Measurements from ENCODE around the gene KRTAP1-5. TPM values are rescaled to one million over a fixed set of nuclear protein-coding genes. Genes with fewer than 3 reads are reported as not detected.
"Not testable (repeated sequence)": the region's sequence is repeated elsewhere in the genome, so short reads cannot be mapped to it uniquely, and the experiment has no call there.

Gene KRTAP1-5
- total RNA-seq, 2 experiments from 2014 or later: not detected

GRCh38 chr17:41049110-41049509 is 22.1 kb upstream of the KRTAP1-5 start:
- CTCF ChIA-PET: no interaction called here
- POLR2A ChIA-PET: no interaction called here

DNA sequence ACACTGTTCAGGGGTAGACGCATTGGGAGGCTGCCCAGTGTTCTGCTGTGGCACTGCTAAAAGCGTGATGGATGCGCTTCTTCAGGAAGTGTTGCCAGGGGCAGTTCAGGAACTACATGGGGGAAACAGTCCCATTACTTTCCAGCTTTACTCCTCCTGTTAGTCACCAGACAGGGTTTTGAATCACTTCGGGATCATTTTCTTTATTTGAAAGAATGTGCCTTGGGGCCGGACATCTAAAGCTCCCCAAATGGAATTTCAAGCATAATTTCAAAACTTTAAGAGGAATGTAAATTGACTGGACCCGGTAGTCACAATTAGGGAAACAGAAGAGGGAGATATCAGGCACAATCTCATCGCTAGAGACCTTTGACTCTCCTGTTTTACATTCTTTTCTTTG is 21.4 kb upstream of the KRTAP1-5 start:
- CTCF ChIA-PET: no interaction called here
- POLR2A ChIA-PET: no interaction called here

DNA sequence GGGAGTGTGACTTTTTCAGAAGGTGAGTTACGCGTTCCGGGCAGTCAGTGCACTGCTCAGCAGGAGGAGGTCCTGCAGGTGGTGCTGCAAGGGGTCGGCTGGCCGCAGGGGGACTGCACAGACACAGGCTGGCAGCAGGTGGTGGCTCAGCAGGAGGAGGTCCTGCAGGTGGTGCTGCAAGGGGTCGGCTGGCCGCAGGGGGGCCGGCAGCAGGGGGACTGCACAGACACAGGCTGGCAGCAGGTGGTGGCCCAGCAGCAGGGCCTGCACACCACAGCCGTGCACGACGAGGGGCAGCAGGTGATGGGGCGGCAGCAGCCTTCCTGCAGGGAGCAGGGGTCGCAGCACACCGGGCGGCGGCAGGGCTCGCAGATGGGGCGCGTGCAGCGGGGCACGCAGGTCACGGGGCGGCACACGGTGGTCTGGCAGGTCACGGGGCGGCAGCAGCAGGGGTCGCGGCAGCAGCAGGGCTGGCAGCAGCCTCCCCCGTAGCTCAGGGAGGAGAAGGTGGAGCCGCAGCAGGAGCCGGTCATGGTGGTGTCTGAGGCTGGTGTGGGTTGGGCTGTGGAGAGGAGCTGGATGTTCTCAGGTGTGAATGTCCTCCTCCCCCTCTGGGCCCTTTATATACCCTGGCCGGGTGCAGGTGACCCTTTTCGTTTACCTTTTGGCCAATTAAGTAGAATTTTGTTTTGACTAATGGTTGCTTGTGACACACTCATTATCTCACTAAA is 19.9 kb upstream of the KRTAP1-5 start, which contains the start of gene KRTAP2-1:
KRTAP2-1 (minus strand) TSS at position 582 of the 731 bp plus-strand sequence; CDS start at position 533, 49 bp downstream.
- POLR2A ChIA-PET, CTCF ChIA-PET: not testable (repeated sequence)

- CTCF ChIA-PET: no interaction called here
Measured at GRCh38 chr17:41042953-41043352, 15.9 kb upstream of the KRTAP1-5 start.

DNA sequence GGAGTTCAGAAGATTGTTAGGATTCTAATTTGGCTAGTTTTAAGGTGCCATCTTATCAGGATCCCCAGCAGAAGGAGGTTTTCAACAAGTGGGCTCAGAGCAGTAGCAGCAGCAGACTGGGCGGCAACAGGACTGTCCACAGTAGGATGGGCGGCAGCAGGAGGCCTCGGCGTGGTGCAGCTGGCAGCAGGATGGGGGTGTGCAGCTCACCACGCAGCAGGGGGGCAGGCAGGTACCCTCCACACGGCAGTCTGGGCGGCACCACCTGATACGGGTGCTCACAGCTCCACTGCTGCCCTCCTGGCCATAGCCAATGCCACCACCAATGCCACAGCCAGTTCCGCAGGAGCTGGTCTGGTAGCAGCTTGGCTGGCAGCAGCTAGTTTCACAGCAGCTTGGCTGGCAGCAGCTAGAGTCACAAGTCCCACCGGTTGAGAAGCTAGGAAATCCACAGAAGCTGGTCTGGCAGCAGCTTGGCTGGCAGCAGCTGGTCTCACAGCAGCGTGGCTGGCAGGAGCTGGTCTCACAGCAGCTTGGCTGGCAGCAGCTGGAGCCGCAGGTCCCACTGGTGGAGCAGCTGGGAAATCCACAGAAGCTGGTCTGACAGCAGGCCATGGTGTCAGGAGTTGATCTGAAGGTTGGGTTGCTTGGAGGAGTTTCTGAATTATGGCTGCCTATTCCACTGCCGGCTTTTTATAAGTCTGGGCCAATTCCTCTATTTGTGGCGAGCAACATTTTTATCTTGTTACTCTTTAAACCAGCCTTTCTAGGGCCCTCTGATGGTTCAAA is 14.0 kb upstream of the KRTAP1-5 start, which contains the start of gene KRTAP1-1:
KRTAP1-1 (minus strand) TSS at position 668 of the 789 bp plus-strand sequence; CDS start at position 615, 53 bp downstream.
- CTCF ChIA-PET, POLR2A ChIA-PET: not testable (repeated sequence)

More at GRCh38 chr17:41042953-41043352, 15.9 kb upstream of the KRTAP1-5 start:
- POLR2A ChIA-PET: no interaction called here

GRCh38 chr17:41037853-41038350 is 10.9 kb upstream of the KRTAP1-5 start:
- CTCF ChIA-PET: no interaction called here
- POLR2A ChIA-PET: no interaction called here

DNA sequence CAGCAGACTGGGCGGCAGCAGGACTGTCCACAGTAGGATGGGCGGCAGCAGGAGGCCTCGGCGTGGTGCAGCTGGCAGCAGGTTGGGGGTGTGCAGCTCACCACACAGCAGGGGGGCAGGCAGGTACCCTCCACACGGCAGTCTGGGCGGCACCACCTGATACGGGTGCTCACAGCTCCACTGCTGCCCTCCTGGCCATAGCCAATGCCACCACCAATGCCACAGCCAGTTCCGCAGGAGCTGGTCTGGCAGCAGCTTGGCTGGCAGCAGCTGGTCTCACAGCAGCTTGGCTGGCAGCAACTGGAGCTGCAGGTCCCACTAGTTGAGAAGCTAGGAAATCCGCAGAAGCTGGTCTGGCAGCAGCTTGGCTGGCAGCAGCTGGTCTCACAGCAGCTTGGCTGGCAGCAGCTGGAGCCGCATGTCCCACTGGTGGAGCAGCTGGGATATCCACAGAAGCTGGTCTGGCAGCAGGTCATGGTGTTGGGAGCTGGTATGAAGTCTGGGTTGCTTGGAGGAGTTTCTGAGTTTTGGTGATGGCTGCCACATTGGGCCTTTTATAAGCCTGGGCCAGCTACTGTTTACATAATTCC is 7.4 kb upstream of the KRTAP1-5 start, which contains the start of gene KRTAP1-3:
KRTAP1-3 (minus strand) TSS at position 529 of the 590 bp plus-strand sequence; CDS start at position 476, 53 bp downstream.
- POLR2A ChIA-PET, CTCF ChIA-PET: not testable (repeated sequence)

- CTCF ChIA-PET: interaction anchor here (1.2 kb wide), 1 partner anchor 9 kb away, joined by 3 read pairs; no protein-coding TSS in a partner anchor
- POLR2A ChIA-PET: no interaction called here
Measured at GRCh38 chr17:41029633-41030245, 2.7 kb upstream of the KRTAP1-5 start, which contains the start of gene KRTAP1-4. Gene KRTAP1-4, minus strand, starts transcription at chr17:41030195. Its CDS starts 117 bp downstream, at chr17:41030078.

DNA sequence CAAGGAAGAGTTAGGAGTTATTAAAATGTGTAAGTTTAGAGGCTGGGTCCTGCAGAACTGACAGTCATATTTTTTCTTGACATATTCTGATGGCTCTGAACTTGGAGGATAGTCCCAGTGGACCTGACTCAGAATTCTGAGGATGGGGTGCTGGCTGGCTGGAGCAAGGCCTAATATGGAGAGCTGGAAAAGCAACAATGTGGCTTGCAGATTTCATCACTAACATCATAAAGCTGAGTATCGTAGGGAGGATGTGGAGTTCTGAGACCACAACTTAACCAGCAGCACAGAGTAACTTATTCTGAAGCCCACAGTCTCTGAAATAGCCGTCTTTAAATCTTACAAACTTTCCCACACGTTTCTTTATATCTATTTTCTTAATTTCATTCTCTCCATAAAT is 2.3 kb downstream of the KRTAP1-5 start:
- CTCF ChIA-PET: no interaction called here

GRCh38 chr17:41020336-41020735 is 6.7 kb downstream of the KRTAP1-5 start:
- CTCF ChIA-PET: interaction anchor here (1.3 kb wide), 1 partner anchor 9 kb away, joined by 3 read pairs; no protein-coding TSS in a partner anchor

More for the DNA sequence above, 2.3 kb downstream of the KRTAP1-5 start:
- POLR2A ChIA-PET: no interaction called here

DNA sequence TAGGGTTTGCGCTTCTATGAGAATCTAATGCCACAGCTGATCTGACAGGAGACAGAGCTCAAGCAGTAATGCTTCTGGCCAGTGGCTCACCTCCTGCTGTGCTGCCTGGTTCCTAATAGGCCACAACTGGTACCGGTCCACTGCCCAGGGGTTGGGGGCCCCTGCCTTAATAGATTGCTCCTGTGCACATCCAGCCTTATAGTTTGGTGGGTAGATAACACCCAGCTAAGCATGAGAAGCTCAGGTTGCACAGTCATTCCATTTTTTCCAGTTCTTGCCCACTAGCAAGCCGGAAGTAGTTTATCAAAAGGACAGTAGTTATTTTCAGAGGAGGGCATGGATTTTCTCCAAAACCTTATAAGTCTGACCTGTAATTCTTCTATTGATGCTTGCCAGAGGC is 7.6 kb downstream of the KRTAP1-5 start:
- ChIA-PET POLR2A (no interaction called here), CTCF (no interaction called here)

More at GRCh38 chr17:41020336-41020735, 6.7 kb downstream of the KRTAP1-5 start:
- POLR2A ChIA-PET: no interaction called here

- POLR2A ChIA-PET: no interaction called here
- CTCF ChIA-PET: no interaction called here
Measured at GRCh38 chr17:41018541-41018940, 8.5 kb downstream of the KRTAP1-5 start.

- CTCF ChIA-PET: interaction anchor here (0.5 kb wide), 1 partner anchor 88 kb away, joined by 3 read pairs; no protein-coding TSS in a partner anchor
- POLR2A ChIA-PET: no interaction called here
Measured at GRCh38 chr17:41016578-41017215, 10.3 kb downstream of the KRTAP1-5 start.

DNA sequence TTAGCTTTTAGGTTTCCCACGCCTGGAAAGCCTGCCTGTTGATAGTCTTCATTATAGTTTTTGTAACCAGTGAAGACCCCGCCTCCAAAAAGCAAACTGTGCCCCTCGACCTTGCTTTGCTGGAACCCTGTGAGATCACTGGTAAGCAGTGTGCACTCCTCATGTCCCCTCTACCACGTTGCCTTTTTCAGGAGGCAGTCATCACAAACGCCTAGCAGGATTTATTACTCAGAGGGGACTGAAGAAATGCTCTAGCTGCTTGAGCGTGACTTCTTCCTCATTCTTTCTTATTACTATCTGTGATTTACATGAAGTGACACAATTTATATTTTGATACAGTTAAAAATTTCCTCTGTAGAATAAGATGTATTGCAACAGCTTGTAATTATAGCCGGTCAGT is 11.6 kb downstream of the KRTAP1-5 start:
- POLR2A ChIA-PET: no interaction called here
- CTCF ChIA-PET: no interaction called here

DNA sequence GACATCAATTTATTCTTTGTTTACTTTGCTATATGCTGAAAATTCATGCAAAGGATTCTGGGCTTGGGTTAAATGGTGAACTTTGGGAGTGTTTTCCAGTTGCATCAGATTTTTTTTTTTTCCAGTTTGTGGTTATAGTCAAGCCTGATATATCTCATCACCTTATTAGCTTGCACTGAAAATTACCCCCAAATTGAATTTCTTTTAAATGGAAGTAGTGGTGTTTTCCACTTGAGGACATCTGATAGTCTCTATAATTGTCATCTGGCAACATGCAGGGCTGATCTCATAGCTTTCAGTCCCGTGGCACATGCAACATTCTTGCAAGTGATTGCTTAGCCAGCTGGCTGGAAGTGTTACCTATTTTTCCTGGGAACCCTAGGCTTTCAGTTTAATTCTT is 13.4 kb downstream of the KRTAP1-5 start:
- CTCF ChIA-PET: no interaction called here
- POLR2A ChIA-PET: no interaction called here

- ChIA-PET POLR2A (no interaction called here), CTCF (no interaction called here)
Measured at GRCh38 chr17:41013181-41013580, 13.8 kb downstream of the KRTAP1-5 start.

DNA sequence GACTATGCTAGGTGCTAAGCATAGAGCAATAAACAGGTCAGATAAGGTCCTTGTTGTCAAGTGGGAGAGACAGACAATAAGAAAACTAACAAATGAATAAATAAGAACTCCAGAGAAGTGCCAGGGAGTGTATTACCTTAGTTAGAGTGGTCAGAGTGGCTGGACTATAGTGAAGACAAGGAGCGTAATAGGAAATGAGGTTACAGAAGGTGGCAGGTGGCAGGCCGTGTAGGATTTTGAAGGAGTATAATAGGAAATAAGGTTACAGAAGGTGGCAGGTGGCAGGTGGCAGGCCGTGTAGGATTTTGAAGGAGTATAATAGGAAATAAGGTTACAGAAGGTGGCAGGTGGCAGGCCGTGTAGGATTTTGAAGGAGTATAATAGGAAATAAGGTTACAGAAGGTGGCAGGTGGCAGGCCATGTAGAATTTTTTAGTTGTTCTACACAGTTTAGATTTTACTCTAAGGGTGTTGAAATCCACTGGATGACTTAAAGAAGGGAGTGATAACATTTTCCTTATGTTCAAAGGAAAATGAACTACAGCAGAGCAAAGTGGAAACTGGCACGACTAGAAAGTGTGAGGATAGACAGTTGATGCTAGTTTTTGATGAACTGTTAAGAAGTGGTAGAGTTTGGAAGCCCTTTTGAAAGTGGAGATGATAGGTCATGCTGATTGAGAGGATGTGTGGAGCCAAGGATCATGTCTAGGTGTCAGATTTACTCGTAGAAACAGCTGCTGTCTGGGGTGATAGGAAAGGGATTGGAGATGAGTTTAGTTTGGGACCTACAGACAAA is 14.5 kb downstream of the KRTAP1-5 start:
- CTCF ChIA-PET: no interaction called here
- POLR2A ChIA-PET: no interaction called here

- POLR2A ChIA-PET: no interaction called here
- CTCF ChIA-PET: no interaction called here
Measured at GRCh38 chr17:41010441-41010840, 16.6 kb downstream of the KRTAP1-5 start.

All from activated CD8-positive, alpha-beta memory T cell treated with anti-CD3 and anti-CD28 coated beads for 36 hours (primary cell).